HG03196 (cell line): ENCODE results near the gene NCKAP5L.

ENCODE experiments used
- ATAC-seq: cut with Tn5 transposase; IDR thresholded peaks from one replicate; pipeline ENCODE4 v1.9.1; 2021; ENCODE audit not compliant: unreplicated experiment

Gene NCKAP5L

DNA sequence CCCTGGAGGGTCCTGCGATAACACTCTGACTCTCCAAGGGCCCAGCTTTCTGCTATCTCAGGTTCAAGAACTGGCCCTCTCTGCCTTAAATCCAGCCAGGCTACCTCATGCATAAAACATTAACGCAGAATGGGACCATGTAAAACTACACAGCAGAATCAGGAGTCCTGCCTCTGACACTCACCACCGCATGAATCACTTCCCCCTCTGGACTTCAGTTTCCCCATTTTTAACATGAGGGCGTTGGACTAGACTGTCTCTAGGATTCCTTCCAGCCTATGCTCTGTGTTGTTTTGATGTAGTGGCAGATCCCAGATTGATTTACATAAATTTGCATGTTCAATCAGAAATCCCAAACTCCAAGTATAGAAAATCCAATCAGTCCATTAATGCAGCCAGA, 3.3 kb downstream of the NCKAP5L start:
- ATAC-seq = no peak

DNA sequence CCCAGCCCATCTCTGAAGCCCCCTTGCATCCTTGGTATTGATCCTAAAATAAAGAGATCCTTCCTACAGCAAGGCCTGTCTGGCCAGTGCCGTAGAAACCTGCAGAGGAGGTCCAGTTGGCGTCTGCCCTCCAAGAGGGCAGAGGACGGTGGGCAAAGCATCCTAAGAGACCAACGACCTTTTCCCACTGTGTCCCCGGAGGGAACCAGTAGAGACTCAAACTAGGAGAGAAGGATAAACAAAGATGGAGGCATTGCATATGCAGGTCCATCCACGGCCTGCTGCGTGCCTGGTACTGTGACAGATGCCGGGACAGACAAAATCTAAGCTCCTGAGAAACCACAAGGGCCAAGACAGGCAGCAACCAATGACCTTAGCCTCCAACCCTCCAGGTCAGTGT, 3.8 kb downstream of the NCKAP5L start:
- no peak for ATAC-seq

DNA sequence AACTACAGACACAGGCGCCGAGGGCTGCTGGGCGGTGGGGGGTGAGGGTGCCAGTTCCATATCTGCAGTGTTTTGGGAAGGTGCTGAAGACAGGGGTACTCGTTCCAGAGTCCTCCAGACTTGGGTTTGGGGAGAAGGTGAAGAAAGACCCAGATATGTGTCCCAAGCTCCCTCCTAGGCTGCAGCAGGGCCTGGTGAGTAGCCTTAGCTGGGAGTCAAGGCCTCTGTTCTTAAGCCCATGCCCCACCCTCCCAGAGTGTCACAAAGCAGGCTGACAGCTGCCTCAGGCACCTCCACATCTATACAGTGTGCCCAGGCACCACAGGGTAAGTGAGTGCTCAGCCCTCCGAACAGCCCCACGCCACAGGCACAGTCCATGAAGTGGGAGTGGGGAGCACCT, 4.3 kb downstream of the NCKAP5L start:
- no peak for ATAC-seq

DNA sequence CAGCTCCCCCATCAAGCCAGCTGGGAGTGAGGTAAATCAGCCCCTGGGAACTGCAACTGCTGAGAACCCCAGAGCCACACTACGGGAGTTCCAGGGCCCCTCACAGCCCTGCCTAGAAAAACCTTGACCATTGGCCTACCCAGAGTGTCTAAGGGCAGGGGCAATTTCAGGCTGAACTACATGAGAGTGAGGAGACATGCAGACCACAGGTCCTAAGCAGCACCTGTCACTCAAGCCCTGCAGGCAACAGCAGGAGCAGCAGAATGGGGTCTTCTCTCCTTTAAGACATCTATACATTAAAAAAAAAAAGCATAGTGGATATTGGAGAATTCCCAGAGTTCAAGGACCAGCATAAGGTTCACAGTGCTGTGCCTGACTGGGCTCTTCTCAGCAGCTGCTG, 4.9 kb downstream of the NCKAP5L start:
- no peak for ATAC-seq

DNA sequence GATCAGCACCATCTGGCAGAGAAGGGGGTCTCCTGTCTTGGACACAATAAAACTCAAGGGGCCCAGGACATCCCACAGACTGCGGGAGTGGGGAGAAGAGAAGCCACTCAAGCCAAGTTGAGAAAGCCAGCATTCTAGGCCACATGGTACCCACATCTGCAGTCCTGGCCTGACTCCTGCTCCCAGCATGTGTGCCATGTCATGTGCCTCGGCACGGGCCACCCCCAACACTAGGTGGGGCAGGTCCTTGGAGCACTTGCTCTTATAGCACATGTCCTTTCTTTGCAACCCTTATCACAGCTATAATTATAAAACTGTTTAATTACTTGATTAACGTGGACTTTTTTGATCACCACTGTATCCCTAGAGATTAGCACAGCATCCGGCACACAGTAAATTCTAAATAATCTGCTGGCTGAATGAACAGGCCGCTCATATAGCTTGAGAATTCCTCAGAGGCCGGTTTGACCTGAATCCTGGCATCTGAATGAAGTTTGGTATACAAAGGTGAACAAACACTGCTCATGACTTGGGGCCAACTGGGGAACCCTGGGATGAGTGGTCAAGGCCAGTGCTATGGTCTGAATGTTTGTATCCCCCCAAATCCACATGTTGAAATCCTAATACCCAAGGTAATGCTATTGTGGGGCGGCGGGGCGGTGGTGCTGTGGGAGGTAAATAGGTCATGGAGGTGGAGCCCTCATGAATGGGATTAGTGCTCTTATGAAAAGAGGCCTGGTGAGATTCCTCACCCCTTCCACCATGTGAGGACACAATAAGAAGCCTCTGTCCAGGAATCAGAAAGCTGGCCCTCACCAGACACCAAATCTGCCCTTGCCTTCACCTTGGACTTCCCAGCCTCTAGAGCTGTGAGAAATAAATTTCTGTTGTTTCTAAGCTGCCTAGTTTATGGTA, 6.6 kb downstream of the NCKAP5L start:
- no peak for ATAC-seq

DNA sequence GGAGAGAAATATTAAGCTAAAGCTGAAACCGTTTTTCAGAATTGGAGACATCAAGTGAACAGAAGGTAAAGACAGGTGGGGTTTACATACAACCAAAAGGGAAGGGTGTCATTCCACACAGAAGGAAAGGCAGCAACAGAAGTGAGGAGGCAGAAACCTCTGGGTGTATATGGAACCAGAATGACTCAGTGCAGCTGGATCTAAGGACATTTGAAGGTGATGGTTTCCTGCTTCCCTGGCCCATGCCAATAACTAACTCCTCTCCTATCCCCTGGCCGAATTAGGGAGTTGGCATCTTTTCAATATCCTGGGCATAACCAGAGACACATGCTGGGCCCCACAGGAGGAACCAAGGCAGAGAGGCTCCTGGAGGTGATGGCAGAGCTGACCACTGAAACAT, 8.4 kb downstream of the NCKAP5L start:
- ATAC-seq = no peak

DNA sequence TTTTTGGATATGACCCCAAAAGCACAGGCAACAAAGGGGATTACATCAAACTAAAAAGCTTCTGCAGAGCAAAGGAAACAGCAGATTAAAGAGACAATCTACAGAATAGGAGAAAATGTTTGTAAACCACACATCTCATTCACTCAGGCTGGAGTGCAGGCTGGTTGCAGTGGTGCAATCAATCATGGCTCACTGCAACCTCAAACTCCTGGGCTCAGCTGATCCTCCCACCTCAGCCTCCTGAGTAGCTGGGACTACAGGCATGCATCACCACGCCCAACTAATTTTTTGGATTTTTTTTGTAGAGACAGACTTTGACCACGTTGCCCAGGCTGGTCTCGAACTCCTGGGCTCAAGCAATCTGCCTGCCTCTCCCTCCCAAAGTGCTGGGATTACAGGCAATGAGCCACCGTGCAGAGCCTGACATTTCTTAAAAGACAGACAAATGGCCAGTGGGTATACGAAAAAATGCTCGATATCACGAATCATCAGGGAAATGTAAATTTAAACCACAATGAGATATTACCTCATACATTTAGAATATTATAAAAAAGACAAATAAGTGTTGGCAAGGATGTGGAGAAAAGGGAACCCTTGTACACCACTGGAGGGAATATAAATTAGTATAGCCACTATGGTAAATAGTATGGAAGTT, 9.8 kb downstream of the NCKAP5L start:
- ATAC-seq = no peak

DNA sequence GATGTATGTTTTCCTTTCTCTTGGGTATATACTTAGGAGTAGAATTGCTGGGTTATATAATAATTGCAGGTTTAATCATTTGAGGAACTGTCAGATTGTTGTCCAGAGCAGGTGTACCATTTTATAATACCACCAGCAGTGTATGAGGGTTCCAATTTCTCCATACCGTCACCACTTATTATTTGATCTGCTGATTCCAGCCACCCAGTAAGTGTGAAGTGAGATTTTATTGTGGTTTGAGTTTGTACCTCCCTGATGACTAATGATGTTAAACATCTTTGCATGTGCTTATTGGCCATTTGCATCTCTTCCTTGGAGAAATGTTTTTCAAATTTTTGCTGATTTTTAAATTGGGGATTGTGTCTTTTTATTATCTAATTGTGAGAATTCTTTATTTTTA, 15.1 kb downstream of the NCKAP5L start:
- ATAC-seq = no peak

DNA sequence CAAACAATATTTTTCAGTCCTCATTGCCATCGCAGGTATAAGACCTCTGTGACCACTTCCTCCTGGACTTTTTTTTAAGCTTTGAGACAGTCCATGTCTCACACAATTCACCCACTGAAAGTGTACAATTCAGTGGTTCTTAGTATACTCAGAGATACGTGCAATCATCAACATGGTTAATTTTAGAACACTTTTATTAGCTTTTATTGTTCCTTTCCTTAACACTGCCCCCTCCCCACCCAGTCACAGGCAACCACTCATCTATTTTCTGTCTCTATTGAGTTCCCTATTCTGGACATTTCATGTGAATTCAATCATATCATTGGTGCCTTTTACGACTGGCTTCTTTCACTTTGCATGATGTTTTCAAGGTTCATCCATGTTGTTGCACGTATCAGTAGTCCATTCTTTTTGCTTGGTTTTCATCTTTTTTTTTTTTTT, 16.2 kb downstream of the NCKAP5L start:
- no peak for ATAC-seq

DNA sequence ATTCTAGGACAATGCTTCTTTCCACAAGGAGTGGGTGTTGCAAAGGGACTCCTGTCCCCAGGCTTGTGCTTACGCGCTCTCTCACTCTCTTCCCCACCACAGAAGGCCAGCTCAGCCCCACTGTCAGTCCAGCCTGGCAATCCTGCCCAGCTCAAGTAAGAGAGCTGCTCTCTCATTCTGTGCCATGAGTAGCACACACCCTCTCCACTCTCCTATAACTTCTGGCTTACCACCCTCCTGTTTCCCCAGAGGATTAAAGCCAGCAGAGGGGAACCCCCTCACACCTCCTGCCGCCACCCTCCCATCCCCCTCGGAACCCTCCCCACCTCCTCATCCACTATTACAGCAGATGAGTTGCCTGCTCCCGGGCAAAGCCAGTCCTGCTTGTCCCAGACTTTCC, 17.1 kb downstream of the NCKAP5L start:
- ATAC-seq = no peak

DNA sequence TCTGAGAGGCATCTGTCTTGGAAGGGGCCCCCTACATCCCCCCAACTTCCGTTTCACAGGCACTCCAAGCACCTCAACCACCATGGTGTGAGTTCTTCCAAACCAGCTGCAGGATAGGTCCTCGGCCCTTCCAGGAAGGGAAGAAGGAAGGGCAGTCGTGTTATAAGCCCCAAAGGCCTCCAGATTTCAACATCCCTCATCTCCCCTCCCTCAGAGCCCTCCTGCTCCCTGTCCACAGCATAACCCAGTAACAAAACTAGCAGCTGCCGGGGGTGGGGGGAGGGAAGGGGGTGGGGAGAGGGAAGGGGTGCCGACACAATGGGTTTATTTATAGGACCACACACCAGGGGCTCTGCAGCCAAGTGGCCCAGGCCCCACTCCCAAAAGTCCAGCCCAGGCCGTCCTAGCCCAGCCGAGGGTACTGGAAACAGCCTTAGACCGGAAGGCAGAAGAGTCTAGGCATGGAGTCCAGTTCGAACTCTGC, 18.3 kb downstream of the NCKAP5L start:
- no peak for ATAC-seq

DNA sequence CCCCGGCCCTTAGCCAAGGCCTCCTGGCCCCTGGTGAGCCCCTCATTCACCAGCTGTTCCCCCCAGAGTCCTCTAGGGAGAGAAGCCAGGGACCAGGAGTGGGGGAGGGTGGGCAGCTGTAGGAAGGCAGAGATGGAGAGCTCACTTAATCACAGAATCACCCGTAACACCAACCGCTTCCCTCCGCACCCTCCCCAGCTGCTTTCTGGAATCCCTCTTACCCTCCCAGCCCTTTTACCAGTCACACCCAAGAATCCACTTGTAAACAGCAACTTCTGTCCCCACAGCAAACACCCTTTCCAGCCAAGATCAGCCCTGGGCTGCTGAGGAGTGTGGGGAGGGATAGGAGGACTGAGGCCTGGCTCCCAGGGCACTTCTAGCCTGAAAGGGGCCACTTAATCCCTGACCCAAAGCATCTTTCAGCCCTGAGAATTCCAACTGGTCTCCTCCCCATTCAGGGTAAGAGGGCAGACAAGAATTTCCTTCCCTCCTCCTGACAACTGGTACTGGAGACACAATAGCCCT, 18.8 kb downstream of the NCKAP5L start:
- no peak for ATAC-seq

DNA sequence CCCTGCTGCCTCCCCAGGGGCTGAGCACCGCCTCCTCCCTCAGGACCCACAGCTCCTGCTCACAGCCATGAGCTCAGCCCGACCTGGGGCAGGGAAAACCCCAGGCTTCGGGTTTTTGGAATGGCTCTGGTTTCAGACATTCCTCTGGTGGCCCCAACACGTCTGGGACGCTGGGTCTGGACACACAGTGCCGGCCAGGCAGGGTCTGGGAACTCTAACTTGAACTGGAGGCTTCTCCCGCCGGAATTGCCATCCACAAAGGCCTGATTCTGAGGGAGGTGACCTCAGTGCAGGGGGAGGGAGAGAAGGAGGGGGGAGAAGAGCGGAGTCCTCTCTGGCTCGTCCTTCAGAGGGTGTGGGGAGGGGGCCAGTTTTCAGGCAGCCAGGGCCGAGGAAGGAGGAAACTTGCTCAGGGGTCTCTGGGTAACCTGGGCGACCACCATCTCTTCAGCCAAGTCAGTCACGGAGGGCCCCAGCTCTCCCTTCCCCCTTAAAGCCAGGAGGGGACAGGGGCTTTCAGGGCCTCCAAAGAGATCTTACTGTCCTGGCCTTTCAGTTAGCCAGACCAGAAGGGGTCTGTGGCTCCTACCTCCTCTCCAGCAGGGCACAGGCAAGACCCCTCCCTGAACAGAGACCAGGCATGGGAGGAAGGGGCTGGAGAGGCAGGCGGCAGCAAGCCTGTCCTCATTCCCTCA, 19.4 kb downstream of the NCKAP5L start:
- no peak for ATAC-seq

DNA sequence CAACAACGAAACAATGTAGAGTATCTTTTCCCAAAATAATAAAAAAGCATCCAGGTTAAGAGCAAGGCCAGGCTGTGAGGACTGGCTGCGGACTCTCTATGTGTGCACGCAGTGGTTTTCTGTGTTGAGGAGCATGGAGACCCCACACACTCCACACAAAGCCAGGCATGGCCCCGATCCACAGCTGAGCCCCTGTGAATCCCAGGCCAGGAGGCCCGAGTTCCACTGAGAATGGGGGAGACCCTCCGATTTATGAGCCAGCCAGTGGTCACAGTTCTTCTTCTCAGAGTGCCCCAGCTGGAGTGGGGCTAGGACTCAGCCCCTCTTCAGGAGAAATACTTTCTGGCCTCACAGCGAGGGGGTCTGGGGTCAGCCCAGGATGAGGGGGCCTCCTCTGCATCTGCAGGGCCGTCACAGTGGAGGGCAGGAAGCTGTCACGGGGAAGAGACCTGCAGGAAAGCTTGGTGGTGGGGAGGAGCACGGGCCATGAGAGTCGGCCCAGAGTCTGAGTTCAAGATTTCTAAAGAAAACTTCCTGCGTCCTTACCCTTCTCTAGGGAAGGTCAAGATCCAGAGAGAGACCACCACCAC, 20.1 kb downstream of the NCKAP5L start:
- no peak for ATAC-seq

DNA sequence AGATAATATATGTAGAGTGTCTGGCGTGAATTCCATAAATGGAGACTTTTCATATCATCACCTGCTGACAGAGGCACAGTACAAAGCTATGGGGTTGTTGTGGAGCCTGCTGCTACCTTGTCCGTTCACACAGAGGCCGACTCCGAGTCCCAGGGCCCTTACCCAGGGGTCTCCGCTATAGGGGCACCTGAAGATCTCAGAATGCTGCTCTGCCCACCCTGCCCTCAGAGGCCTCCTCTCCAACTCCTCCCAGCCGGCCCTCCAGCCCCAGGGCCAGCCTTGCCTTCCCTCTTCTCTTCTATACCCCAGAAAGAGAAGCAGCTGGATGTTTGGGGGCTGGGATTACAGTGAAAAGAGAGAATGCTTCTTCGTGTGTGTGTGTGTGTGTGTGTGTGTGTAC, 21.3 kb downstream of the NCKAP5L start:
- ATAC-seq = no peak

DNA sequence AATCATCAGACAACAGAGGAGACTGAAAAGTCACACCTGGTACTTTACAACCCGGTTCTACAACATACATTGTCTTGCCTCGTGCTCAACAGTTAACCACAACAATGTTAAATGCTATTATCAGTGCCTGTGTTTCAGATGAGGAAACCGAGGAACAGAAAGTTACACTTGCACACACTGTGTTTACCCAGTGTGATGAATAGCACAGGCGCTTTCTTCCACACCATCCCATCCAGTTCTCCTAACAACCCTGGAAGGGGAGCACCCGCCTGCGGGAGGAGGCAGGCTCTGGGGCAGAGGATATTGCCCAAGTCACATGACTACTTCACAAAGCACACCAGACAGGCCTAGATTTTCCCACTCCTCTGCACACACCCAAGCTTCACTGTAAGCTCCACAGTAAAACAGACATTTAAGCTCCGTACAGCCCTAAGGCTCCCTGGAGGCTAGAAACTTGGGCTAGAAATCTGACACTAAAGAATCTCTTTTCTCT, 21.8 kb downstream of the NCKAP5L start:
- ATAC-seq = no peak

DNA sequence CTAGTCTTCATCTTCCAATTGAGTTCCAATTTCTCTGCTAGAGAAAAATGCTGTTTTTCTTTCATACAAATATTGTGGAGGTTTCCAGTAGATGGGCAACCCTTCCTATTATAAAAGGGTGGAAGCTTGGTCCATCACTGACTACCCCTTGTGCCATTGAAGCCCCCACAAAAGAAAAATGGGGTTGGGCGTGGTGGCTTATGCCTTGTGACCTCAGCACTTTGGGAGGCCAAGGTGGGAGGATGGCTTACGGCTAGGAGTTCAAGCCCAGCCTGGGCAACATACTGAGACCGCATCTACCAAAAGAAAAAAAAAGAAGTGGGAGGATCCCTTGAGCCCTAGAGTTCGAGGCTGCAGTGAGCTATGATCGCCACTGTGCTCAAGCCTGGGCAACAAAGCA, 22.8 kb downstream of the NCKAP5L start:
- no peak for ATAC-seq

DNA sequence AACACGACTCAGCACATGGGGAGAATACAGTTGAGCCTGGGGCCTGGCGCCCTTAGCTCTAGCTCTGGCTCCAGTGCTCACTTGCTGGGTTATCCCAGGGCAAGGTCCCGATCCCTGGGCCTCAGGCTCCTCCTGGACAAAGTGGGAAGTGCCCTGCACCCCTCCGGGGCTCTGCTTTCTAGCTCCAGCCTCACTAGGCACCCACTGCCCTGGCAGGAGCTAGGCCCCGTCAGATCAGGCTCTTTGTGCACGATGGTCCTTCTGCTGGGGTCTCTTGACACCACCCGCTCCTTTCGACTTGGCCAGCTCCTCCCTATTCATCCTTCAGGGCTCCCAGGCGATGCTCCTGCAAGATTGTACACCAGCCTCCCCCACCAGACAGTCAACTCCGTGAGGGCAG, 23.4 kb downstream of the NCKAP5L start:
- ATAC-seq = no peak

DNA sequence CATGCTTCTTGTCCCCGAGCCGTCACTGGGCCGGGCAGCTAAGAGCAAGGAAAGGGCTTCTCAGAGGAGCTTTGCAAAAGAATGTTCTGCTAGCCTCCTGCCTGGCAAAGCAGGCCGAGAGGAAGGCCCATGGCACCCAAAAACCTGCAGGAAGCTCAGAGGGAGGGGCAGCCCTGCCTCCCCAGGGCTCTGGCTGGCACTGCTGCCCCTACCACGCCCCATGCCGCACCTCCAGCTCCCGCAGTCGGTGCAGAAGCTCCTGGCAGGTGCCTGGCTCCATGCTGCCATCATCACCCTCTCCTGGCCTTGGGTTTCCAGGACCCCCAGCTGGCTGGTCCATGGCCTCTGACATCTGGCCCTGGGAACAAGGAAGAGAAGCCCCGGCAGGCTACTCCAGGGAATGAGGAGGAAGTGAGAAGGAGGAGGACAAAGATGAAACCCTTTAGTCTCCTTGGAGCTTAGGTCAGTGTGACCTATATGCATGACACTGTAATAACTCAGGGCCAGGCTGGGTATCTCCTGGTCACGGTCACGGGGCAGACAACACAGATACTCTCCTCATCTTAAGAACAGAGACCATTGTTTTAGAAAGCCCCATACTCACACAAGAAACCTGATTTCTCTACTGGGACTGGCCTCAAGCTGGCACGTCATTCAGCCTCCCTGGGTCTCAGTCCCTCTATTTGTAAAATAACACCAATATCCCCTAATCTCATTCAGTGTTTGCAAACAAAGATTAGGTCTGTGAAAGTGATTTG, 24.3 kb downstream of the NCKAP5L start:
- no peak for ATAC-seq
